T-helper 2 cell treated with Interferon-gamma antibody and Interleukin-4, amounts not matched to agents 100 ng/mL and 5 ng/mL, for 36 hours (primary cell): ENCODE data around the gene AHI1. TPM values are rescaled to one million over a fixed set of nuclear protein-coding genes. Genes with fewer than 3 reads are reported as not detected.

Experiments used
- intact Hi-C: fragments of 100-400 bp; cut with micrococcal nuclease; formaldehyde crosslinking; loops from one replicate; pipeline ENCODE4 v1.15.1; 2023
- total RNA-seq: library from RNA; stranded (reverse); gene quantifications from 2 replicates; pipeline ENCODE4 v1.2.3, GENCODE V29; 2022

AHI1 gene
- 33.9 and 35.9 TPM in 2 replicates for total RNA-seq

GRCh38 chr6:135497412-135498184, at the start of gene AHI1:
TSS of gene AHI1 (minus strand) at chr6:135497740. CDS start at chr6:135492237, 5,503 bp downstream.
- intact Hi-C loops: loop anchor here (1.0 to 5.0 kb wide), 8 partner anchors 41 to 792 kb away; partner anchors contain the start of genes BCLAF1 and PDE7B

GRCh38 chr6:135546680-135547418, 49.3 kb upstream of the AHI1 start:
- intact Hi-C loops: no loop called here

GRCh38 chr6:135546206-135546605, 48.7 kb upstream of the AHI1 start:
- intact Hi-C loops: no loop called here

GRCh38 chr6:135540207-135540840, 42.8 kb upstream of the AHI1 start:
- intact Hi-C loops: loop anchor here (2.0 kb wide), 1 partner anchor 14 kb away; no protein-coding TSS in a partner anchor

DNA sequence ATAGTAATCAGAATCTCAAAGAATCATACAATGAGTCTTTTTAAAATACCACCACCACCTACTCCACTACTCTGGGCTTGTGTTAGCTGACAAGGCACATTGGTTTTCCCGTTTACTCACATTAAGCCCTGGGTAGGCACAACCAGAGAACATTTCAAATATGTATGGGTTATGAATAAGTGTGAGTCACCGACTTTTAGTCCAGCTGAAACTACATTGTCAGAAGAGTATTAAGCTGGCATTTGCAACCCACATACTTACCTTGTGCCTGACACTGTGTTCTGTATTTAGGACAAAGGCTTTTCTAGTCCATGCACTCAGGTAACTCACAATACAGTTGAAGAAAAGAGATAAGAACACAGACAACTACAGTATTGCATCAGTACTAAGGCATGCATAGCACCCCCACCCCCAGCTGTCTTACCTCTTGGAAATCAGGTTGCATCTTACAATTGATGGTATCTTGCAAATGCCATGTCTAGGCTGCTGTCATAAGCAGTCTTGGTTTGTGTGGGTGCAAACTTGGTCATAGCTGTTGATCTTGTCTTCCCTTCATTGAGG, 40.3 kb upstream of the AHI1 start:
- intact Hi-C loops: loop anchor here (1.0 to 5.0 kb wide), 8 partner anchors 30 to 313 kb away; partner anchors contain the start of gene PDE7B

DNA sequence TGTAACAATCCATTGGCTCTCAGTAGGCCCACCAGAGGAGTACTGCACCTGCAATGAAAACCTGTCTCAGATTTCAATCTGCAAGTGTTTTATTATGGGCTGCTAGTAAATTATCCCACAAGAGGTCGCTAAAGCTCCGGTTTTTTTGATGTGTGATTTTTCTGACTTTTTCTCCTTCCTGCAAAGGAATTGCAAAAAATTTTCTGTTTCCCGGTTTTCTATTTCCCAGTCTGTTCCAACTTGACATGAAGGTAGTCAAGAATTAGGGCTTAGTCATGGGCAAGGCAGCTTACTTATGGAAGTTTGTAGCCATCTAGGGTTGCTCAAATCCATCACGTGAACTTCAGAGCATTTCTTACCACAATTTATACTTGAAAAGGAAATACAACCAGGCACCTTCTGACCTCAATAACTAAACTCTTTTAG, 38.5 kb upstream of the AHI1 start:
- intact Hi-C loops: loop anchor here (1.0 to 5.0 kb wide), 6 partner anchors 29 to 690 kb away; no protein-coding TSS in a partner anchor

GRCh38 chr6:135534773-135535380, 37.3 kb upstream of the AHI1 start:
- intact Hi-C loops: loop anchor here (5.0 kb wide), 1 partner anchor 227 kb away; no protein-coding TSS in a partner anchor

DNA sequence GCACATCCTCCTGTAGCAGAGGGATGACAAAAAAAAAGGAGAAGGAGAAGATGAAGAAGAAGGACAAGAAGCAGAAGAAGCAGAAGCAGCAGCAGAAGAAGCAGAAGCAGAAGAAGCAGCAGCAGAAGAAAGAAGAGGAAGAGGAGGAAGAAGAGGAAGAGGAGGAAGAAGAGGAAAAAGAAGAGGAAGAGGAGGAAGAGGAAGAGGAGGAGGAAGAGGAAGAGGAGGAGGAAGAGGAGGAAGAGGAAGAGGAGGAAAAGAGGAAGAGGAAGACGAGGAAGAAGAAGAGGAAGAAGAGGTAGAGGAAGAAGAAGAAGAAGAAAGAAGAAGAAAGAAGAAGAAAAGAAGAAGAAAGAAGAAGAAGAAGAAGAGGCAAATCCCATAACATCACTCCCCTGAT, 35.0 kb upstream of the AHI1 start:
- intact Hi-C loops: no loop called here

GRCh38 chr6:135531954-135532490, 34.5 kb upstream of the AHI1 start:
- intact Hi-C loops: no loop called here

DNA sequence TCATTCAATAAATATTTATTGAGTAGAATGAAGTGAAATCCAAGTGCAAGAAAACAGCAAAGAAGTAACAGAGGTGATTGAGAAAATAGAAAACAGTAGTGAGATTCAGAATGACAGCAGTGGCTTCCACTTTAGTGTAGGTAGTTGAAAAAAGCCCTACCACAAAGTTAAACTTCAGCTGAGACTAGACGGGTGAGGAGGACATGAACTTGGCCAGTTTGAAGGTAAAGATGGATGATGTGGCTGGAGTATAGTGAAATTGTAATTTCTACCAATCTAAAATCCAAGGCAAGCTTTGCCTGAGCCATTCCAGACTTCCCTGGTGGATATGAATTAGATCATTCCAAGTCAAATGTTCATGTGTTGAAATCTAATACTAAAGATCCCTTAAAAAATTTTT, 32.6 kb upstream of the AHI1 start:
- intact Hi-C loops: no loop called here

DNA sequence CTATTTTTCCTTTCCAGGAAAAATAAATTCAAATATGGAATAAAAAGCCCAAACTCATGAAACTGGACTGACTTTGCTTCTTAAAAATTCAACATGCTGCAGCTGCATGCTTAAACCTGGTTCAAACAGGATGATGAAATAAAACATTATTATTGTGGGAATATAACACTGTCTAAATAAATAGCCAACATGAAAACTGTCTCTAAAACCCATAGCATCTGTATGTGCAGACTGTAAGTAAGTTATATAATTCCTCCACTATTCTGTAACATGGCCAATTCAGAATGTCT, 30.4 kb upstream of the AHI1 start:
- intact Hi-C loops: no loop called here

DNA sequence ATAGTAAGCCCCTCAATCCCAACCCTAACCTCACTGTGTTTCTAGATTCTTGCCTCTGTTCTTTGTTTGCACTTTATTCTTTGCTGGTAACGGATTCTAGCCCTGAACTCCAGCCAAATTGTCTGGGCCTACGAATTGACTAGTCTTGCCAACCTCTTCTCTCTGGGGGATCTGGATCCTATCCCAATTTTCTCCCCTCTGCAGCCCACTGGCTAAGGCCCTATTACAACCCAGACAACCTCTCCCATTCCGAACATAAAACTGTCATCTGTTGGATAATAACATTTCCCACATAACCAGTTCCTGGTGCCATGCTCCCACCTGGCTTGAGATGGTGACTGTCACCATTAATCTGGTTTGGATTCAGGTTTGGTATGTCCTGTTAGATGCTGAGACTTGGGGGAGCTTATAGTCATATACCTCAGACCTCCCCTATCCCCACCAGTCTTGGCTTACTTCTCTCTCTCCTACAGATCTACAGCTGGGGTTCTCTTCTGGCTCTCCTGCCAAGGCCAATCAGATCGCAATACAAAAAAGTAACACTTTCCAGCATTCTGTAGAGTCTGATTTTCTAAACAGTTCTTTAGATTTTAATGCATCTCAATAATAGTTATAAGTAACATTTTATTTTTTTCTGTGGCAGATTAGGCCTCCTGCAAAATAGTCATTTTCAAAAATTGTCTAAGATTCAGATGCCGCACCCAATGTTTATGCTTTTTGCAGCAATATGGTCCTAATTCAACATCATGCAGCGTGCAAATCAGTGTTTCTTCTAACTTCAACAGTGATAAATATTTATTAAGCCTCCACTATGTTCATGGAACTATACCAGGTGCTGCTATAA, 29.8 kb upstream of the AHI1 start:
- intact Hi-C loops: no loop called here

DNA sequence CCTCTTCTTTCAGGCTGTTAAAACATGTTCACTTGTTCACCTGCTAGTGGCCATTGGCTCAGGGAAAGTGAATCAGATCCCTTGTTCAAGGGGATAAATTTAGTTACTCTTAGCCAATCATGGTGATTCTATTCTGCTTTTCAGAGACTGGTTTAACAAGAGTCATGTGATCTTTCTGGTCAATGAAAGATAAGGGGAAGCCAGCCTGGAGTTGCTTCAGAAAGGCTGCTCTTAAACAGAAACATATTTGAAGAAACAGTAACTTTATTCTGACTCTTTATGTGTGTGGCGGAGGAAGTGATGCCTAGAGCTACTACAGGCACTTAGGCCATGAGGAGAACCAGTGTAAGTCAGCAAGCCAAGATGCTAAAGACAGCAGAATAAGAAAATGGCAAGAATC, 28.1 kb upstream of the AHI1 start:
- intact Hi-C loops: no loop called here

DNA sequence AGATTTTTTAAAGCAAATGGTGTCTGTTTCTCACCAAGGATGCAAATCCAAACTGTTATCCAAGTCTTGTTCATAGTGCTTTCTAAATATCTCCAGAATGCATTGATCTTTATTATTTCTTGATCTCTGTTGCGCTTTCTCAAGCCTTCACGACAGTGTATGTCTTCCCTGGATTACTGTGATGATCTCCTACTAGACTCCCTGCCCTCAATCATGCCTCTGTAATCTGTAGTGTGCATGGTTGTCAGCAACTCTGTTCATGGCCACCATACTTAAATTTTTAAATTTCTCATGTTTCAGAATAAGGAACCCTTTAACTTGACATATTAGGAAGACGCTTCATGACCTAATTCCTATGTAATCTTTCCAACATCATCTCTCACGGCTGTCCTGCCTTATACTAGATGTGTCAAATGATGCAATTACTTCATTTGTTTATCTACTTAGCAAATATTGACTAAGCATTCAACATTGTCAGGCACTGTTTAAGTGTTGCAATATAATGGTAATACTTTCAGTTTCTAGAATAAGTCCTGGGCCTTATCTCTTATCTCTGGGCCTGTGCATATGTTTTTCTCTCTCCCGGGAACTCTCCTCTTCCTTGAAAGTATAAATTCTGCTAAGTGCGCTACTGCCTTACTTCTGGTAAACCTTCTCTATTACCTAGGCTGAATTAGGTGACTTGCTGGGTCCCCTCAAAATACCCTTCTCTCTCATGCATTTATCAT, 25.6 kb upstream of the AHI1 start:
- intact Hi-C loops: no loop called here

GRCh38 chr6:135521431-135521830, 23.9 kb upstream of the AHI1 start:
- intact Hi-C loops: no loop called here

GRCh38 chr6:135520781-135521180, 23.2 kb upstream of the AHI1 start:
- intact Hi-C loops: no loop called here

- intact Hi-C loops: no loop called here
Measured at GRCh38 chr6:135519348-135519747, 21.8 kb upstream of the AHI1 start.

- intact Hi-C loops: no loop called here
Measured at GRCh38 chr6:135517527-135517926, 20.0 kb upstream of the AHI1 start.

GRCh38 chr6:135514706-135515105, 17.2 kb upstream of the AHI1 start:
- intact Hi-C loops: no loop called here
